GM21381 (cell line): ENCODE data around the gene SAMD5.

Experiments used
- ATAC-seq: cut with Tn5 transposase; IDR thresholded peaks from one replicate; pipeline ENCODE4 v1.9.1; 2021; ENCODE audit warnings: mild to moderate bottlenecking, moderate library complexity; ENCODE audit not compliant: unreplicated experiment

SAMD5 gene

DNA sequence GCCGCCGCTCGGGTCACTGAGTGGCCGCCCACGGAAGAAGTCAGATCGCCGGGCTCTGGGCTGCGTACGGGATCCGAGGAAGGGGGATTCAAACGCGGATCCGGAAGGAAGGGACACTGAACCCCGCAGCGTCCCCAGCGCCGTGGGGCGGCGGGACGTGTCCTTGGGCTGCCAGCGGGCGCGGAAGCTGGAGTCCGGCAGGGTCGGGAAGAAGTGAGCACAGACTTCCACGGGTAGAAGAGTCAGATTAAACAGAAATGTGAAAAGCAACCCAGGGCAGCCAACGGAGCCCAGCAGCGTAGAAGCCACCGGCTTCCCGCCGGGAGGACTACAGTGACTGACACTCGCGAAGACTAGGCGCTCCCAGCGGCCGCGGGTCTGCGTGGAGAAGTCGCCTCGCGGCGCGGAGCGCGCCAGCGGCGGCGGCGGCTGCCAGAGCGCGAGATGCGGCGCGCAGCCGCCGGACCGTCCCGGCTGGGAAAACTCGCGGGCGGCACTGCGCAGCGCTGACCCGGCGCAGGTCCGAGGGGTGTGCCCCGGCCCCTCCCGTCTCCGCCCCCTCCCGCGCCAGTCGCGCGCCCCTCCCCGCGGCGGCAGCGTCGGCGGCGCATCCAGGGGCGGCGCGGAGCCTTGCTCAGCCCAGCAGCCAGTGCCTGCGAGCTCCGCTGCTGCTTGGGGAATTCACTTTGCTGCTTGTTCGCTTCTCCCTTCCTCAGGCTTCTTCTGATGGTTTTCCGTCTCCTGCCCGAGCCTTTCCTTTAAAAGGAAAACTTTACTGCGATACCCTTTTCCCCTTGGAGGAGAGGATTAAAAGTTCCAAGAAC is at the start of gene SAMD5:
Gene SAMD5 (plus strand): TSS at position 649 of the 824 bp plus-strand sequence. CDS start 239 bp downstream, outside the sequence.
- ATAC-seq: peak; percentile 51

DNA sequence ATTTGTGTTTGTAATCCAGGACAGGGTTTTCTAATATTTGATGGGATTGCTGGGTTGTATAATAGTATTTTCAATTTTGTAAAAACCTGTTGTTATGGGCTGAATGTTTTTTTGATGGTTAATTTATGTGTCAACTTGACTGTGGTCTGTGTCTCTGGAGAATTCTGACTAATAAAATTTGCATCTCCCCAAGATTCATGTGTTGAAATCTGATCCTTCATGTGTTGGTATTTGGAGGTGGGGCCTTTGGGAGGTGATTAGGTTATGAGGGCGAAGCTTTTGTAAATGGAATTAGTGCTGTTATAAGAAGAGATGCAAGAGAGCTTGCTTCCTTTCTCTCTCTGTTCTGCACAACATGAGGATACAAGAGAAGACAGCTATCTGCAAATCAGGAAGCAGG is 48.7 kb upstream of the SAMD5 start:
- ATAC-seq: no peak

DNA sequence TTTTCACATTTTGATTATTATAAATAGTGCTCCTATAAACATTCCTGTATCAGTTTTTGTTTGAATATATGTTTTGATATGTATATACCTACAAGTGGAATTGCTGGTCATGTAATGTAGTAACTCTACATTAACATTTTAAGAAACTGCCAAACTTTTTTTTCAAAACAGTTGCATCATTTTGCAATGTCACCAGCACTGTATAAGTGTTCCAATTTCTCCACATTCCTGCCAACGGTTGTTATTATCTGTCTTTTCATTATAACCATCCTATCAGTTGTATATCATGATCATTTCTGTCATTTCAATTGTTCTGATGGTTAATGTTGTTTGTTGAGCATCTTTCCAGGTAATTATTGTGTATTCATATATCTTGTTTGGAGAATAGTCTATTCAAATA is 44.8 kb upstream of the SAMD5 start:
- ATAC-seq: no peak

DNA sequence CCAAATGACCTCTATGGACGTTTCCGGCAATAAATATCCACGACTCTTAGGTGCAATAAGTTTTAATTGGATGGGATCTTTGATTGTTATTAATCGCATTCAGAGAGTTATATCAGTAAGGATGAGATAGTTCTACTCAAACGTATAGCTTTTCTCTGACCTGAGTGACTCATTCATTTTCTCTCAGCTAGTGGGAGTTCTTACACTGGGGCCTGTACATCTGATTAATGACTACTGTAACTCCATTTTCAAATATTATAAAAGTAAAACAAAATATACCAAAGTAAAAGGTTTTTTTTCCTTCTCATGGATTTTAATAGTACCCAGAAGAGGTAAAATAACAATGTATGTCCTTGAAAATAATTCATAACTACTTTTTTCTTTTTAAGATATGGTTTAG is 41.1 kb upstream of the SAMD5 start:
- no peak for ATAC-seq

DNA sequence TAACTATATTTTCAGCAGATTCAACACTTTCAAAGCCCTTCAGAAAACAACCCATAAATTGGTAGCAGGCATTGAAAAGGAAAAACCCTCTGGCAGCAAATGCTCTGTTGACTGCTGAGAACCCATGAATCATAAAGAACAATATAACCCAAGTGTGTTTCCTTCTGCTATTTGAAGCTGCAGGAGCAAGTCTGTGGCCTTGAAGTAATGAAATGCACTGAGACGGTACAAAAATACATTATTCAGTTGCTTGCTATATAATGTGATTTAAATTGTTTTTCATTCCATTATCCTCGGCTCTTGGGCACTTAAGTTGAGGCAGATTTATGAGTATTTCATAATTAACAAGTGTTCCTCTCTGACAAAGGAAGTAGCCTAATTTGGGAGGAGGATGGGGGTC is 40.6 kb upstream of the SAMD5 start:
- ATAC-seq: no peak

DNA sequence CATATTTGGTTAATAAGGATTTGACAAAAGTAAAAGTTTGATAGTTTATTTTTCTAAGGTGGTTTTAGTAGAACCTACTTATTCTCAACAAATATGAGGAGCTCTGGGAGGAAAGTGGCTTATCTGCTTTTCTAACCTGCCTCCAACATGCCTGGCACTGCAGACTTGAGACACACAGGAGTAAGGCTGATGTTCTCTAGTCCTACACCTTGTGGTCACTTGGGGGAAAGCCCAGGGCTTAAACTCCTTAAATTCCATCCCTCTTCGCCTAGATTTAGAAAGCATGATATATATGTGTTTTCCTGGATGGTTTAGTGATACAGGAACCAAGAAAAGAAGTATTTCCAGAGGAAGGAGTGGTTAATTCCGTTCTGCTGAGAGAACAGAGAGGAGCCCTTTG is 39.9 kb upstream of the SAMD5 start:
- ATAC-seq: no peak

DNA sequence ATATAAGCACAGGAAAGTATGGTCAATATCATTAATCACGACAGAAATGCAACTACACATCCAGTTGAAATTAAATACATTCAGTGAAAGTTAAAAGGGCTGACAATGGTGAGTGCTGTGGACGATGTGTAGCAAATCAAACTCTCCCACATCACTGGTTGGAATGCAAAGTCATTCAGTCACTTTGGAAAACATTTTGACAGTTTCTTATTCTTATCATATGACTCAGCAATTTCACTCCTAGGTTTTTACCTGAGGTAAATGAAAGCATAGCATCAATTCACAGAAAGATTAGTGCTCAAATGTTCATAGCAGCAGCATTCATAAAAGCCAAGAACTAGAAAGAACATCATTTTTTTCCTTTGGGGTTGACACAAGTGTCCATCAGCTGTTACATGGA is 28.6 kb upstream of the SAMD5 start:
- no peak for ATAC-seq

DNA sequence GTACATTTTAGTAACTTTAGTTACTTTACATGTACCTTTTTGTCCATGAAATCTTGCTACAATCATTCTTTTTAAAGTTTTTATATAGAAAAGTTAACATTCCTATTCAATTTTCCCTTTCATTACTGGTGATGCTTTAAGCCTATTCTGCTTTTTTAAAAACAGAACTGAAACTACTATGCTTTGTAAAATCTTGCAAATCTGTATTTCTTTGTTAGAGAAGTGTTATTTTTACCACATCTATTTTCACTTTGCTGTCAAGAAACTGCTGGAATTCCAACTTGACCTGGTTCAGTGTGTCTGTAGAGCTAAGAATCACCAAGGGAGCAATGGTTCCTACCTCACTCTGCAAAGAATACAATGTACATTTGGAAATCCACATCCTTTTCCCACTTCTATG is 21.8 kb upstream of the SAMD5 start:
- no peak for ATAC-seq

DNA sequence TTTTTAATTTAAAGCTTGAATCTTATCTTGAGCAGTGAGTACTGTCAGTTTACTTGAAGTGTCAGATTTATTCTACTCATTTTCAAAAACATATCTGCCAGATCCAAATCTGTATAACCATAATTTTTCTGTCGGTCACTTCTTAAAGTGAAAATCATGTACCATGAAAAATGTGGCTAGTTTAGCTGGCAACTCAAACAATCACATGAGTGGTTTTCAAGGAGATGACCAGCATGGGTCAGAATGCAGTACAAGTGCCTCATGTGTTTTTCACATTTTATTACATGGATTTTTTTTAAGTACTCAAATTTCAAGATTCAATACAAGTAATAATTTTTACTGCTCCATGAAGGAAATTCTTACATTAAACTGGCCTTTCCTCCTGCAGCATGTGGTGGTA is 11.0 kb upstream of the SAMD5 start:
- ATAC-seq: no peak

DNA sequence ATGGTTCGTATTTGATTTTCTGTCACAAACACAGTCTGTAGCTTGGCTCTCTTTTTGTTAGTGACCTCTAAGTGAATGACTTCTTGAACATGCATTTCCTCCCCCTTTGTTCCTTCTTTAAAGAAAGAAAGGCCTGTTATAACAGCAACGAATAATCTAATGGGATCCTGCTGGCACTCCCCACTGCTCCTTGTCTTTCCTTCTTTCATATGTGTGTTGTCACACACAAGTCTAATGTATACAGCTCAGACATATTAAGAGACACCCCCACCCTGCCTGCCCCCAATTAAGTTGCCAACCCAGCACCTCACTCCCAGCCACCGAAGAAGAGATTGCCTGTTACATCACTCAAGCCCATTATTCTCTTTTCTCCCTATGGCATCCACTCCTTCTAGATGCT is 4.9 kb upstream of the SAMD5 start:
- ATAC-seq: no peak

DNA sequence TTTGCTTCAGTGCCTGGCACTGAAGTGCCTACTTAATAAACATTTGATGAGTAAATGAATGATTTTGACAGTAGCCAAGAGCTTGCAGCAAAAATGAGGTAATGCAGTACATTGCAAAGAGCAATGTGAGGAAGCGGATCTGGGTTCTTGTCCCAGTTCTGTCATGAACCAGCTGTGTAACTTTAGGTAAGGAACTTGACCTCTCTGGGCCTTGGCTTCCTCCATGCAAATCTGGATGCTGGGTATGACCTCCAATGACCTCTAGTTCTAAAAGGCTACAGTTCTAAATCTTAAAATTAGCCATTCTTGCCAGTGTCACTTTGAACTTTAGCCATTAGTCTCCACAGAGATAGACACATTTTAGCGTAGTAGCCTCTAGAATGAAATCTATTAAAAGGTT is 3.6 kb upstream of the SAMD5 start:
- ATAC-seq: no peak

DNA sequence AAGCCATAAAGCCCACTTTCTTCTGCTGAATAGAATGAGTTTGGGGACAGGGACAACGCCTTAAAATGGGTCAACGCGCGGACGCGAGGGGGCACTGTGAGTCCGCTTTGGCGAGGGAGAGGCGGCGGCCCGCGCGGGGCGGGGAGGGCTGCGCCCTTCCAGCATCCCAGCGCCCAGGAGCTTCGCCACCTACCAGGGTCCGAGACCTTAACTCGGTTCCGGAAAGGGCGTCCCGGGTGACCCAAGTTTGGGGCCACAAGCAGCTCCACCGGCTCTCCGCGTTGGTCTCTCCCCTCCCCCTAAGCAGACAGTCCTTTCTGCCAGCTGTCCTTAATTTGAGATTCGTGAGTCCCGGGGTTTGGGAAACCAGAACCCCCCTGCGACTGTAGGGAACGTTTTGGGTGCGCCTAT is 1.8 kb upstream of the SAMD5 start:
- peak; percentile 37 for ATAC-seq

DNA sequence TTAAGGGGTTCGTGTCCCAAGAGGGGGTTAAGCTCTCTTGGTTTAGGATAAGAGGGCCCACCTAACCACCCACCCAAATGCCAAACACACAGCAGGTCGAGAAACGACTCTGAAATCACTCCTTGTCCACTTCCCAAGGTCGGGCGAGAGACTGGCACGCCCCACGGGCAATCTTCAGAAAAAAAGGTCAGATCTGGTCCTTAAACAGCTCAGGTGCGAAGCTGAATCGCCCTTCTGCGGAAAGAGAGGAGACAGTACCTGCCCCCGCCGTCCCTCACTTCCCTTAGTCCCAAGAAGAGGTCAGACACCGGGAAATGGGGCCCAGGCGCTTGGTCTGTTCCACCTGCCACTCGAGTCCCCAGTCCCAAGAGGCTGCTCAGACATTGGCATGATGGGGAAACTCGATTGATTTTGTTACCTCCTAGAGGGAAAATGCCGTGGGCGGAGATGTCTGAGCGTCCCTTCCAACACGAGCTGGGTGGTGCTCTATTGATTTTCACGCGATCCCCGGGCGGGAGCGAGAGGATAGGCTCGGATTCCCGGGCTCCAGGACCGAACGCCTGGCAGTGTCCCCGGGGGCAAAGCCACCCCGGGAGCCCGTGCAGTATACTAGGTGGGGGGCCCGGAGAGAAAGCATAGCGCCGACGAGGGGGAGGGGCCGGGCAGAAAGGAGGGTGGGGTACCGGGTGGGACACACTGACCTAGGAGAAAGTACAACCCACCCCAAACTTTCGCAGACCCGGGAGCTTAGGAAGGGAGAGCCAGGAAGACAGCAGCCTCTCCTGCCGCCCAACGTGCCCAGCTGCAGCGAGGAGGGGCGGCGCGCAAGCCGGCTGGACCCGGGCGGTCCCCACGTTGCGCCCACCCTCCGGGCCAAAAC is 1.1 kb upstream of the SAMD5 start:
- ATAC-seq: no peak

DNA sequence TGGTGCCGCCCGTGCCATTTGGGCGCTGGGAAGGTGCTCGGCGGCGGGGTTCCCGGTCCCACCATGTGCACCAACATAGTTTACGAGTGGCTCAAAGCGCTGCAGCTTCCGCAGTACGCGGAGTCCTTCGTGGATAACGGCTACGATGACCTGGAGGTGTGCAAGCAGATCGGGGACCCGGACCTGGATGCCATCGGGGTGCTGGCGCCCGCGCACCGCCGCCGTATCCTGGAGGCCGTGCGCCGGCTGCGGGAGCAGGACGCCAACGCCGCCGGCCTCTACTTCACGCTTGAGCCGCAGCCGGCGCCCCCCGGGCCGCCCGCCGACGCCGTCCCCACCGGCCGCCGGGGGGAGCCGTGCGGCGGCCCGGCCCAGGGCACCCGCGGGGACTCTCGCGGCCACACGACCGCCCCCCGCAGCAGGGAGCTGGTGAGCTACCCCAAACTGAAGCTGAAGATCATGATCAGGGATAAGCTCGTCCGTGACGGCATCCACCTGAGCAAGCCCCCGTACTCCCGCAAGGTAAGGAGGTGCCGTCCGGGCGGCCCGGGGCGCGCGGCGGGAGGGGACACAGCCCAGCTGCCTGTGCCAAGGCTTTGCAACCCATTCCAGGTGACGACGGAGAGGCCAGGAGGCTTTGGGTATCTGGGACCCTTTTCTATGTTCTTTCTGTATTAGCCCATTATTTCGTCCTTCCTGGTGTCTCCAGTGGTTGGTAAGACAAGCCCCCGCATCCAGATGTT is 547 bp downstream of the SAMD5 start:
- ATAC-seq: peak; percentile 20

DNA sequence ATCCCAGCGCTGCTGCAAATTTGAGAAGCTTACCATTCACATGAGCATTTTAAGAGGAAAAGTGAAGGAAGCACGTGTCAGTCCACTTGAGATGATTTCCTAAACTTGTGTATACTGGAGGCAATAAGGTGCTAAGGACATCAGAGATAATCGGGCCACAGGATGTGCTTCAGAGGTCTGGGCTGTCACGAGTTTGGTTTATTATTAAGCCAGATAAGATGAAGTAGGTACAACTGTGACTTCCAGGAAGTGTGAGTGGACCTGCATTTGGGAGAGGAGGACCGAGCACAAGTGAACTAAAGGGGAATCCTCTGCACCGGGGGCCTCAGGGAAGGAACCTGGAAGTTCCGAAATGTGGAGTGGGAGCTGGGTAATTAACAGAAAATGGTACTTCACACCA is 1.4 kb downstream of the SAMD5 start:
- ATAC-seq: peak; percentile 45

DNA sequence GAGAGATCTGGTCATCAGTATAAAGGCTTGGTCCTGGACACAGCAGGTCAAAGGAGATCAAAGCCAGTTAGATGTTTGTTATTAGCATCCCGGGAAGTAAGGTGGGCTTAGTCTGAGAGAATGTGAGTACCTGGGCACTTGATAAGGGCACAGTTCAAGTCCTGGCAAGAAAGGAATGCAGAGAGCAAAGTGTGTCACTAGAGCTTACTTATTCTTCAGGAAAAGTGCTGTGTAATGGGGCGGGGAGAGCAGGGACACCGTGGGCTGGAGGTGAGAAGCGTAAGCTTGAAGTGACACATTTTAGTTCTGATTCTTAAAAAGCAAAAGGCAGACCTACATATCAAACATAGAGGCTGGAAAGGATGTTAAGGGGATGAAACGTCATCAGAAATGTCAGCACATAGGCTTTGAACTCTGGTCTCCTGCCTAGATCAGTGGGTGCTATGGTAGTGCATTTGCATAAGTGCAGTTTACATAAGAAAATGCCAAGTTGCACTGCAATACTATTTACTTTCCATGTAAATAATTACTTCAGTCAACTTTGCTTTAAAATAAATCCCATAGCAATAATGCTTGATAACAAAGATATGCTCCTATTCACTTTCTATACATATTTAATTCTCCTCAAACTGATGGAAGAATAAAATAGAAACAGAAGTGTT is 2.6 kb downstream of the SAMD5 start:
- no peak for ATAC-seq

DNA sequence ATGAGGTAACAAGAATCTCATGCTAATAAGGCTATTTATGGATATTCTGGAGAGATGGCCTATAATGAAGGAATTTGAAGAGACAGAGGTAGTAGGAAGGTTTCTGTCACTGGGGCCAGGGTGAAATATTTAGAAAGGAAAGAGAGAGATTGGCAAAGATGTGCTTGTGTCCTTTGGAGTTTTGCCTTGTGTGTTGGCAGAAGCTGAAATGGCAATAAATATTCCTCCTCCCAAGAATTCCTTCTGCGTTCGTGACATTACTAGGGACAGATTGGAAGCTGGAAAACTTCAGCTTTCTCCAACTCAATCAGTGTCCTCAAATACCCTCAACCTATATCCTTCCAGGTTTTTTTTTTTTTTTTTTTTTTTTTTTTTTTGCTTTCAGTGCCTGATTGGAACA is 6.3 kb downstream of the SAMD5 start:
- no peak for ATAC-seq

DNA sequence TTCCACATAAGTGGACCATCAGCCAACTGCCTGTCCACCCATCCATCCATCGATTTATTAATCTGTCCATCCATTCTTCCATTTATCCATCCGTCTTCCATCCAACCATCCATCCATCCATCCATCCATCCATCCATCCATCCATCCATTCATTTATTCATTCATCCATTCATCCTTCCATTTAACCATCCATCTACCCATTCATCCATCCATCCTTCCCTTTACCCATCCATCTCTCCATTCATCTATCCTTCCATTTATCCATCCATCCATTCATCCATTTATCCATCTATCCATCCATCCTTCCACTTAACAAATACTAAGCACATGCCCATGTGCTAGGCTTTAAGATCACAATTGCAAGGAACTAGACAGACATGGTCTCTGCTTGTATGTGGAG is 6.8 kb downstream of the SAMD5 start:
- ATAC-seq: no peak

DNA sequence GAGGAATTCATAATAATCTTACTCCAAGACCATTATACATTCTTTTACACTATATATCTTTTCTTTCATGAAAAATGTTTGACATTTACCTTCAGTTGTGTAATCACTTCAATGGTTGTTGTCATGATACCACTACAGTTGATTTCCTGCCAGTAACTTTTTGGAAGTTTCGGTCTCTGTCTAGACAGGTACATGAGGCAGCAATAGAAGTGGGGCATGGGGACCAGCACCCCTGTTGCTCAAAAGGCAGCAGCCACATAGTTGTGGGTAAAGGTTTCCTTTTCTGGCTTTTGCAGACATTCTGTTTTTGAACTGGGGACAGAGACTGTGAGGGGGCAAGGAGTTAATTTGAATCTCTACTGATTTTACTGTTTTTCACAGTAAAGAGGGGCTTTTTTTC is 14.1 kb downstream of the SAMD5 start:
- no peak for ATAC-seq

DNA sequence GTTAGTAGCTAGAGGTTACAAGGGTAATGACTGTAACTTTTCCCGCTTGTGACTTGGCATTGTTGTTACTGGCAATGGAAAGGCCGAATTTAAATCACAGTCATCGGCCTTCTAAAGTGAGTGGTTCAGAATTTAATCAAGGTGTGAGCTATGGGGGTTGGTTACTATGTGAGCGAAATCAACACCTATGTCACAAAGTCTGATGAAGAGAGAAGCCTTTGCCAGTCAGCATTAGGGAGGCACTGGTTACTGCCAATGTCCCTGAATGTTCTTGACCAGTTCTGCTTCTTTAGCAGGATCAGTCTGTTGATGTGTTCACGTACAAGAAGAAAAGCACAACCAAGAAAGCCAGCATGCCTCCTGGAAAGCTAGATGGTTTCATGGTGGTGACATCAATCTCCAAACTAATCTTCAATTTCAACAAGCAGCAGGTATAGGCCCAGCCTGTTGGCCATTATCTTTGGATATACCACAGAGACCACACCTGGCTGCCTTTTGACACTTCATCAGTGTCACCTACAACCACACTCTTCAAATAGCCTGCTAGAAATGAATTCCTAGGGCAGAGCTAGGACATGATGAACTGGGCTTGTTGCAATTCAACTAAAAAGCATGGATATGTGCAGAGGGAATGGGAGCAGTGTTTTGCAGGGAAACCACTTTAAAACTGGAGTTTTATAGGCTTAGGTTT is 17.2 kb downstream of the SAMD5 start:
- no peak for ATAC-seq
